ENCODE data around the gene RIMBP2.

GRCh38 chr12:130438243-130438620 is 277.9 kb downstream of the RIMBP2 start:
- TF ChIP-seq CTCF (IDR thresholded peaks at IDR 0.05) (no peak), POLR2AphosphoS5 (IDR thresholded peaks at IDR 0.05) (no peak), POLR2A (IDR thresholded peaks at IDR 0.05; ENCODE audit: low read depth) (no peak), EP300 (IDR thresholded peaks at IDR 0.05) (no peak)
